ELF-1 (cell line): ENCODE measurements around the gene CNTNAP3B.
"Not testable (repeated sequence)": the region's sequence is repeated elsewhere in the genome, so short reads cannot be mapped to it uniquely, and the experiment has no call there.

ENCODE experiments used
- DNase-seq: peaks from one replicate; pipeline ENCODE4 v3.0.0-alpha.2; 2016; ENCODE audit warnings: low read depth, low spot score

The CNTNAP3B gene

GRCh38 chr9:41977965-41978600 is 151.1 kb downstream of the CNTNAP3B start:
- DNase-seq: not testable (repeated sequence)

DNA sequence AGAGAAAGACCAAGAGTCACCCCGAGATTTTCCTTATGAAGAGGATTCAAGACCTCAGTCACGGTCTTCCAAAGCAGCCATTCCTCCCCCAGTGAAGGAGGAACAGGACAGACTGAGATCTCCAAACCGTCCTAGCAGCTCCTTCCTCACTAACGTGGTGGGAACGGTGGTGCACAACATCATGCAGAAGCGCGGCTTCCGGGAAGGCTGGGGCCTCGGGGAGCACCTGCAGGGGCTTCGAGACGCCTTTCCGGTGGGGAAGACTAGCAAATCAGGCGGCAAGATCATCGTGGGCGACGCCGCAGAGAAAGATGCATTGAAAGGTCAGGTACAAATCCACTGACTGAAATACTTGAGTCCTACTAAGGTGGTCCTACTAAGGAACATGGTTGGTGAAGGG is 154.3 kb downstream of the CNTNAP3B start:
- DNase-seq: not testable (repeated sequence)

DNA sequence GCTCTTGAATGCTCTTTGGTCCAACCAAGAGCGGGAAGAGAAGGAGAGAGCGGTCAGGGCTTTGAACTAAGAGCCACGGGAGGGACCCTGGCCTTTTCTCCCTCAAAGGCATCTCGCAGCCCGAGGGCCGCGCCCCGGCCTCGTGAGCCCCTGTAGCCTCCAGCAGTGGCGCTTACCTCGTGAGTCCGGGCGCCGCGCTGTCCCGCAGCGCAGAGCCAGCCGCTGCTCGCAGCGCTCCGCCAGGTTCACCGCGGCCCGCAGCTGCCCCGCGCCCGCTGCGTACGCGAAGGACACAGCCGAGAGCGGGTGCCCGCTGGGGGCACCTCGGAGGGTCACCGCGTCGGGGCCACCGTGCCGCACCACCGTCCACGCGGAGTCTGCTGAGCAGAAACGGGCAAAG is 176.2 kb downstream of the CNTNAP3B start:
- DNase-seq: peak; percentile 26

DNA sequence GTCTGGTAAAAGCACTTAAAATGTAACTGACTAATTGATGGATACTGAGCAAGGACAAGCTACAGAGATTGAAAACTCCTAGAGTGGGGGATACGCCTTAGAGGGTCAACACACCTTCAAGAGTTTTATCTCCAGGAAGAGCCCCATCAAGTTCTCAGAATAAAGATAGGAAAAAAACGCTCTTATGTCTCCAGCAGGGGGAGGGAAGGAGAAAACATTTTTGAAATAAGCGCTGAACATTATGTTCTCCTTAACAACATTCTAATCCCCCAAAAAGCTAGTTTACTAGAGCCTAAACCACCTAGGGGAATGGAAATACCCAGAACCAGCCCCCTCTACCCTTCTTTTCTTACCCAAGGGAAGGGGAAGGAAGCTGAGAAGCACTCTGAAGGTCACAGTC is 187.5 kb downstream of the CNTNAP3B start:
- not testable (repeated sequence) for DNase-seq

GRCh38 chr9:41938143-41938542 is 191.1 kb downstream of the CNTNAP3B start:
- DNase-seq: not testable (repeated sequence)

GRCh38 chr9:41935727-41936126 is 193.5 kb downstream of the CNTNAP3B start:
- DNase-seq: not testable (repeated sequence)

GRCh38 chr9:41929172-41929571 is 200.1 kb downstream of the CNTNAP3B start:
- not testable (repeated sequence) for DNase-seq

- DNase-seq: not testable (repeated sequence)
These were observed 211.9 kb downstream of the CNTNAP3B start for GRCh38 chr9:41917374-41917773.

- not testable (repeated sequence) for DNase-seq
These were observed 223.7 kb downstream of the CNTNAP3B start for GRCh38 chr9:41905488-41905887.

DNA sequence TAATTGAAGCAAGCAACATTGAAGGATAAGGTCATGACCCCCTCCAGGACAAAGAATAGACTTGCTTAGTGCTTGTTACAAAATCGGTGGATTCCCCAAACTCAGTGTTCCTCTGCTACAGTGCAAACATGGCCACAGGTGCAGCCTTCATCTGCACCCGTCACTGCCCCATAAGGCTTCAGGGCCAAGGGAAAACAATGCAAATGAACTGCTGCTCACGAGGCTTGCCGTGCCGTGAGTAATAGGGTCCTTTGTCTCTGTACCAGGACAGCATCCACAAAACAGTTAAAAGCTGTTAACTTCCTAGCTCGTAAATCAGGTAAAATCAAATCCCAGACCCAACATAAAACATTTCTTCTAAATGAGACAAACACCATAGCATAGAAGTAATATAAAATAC is 226.5 kb downstream of the CNTNAP3B start:
- not testable (repeated sequence) for DNase-seq

GRCh38 chr9:41898720-41899343 is 230.4 kb downstream of the CNTNAP3B start:
- not testable (repeated sequence) for DNase-seq

DNA sequence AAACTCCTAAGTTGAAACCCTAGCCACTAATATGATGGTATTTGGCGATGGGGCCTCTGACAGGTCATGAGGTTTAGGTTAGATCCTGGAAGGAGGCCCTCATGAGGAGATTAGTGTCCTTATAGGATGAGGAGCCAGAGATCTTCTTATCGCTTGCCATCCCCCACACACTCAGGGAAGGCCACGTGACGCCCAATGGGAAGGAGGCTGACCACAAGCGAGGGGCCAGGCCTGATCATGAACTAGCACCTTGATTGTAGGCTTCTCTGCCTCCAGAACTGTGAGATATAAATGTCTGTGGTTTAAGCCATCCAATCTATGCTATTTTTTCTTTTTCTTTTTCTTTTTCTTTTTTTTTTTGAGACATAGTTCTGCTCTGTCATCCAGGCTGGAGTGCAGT is 254.7 kb downstream of the CNTNAP3B start:
- DNase-seq: not testable (repeated sequence)

DNA sequence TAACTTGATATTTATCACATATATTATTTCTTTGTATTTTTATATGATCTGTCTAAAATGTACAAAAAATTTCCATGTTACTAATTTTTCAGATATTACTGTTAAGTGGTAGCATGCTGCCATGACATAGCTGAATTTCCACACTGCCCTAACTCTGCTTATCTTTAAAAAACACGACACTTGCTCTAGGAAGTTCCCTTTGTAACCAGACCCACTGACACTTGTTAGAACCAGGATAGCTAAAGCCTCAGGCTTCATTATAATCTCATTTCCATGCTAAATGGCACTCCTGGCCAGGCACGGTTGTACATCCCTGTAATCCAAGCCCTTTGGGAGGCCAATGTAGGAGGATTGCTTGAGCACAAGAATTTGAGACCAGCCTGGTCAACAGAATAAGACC is 273.8 kb downstream of the CNTNAP3B start:
- DNase-seq: not testable (repeated sequence)

DNA sequence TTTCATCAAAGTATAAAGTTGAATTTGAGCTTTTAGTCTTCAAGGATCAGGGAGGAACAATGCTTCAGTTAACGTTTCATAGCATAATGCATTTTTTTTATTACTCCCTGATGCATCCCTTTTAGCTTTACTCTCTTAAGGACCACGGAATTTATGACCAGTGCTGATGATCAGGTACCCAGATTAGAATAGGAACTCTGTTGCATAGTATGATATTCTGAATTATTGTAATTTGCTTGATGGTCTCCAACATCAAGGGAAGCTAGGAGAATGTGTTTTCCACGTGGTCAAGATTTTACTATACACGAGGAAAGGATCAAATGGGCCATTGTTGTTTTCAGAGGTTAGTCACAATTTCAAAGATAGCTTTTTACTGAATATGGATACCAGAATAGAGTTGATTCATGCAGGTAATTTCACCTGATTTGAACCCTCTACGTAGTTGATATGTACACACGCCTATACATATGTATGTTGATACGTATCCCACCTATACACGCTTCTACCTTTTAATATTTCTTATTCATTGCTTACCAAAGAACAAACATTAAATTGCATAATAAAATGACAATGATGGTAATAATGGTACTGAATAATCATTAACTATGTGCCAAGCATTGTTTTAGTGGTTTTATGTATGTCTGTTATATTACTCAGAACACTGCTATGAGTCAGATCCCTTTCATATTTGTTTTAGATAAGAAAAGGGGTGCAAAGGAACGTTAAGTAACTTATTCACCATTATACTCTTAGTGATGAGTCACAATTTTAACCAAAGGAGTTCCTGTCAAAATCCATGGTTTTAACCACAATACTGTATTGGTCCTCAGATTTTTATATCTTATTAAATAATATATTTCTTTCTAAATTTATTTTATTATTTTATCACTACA is 277.1 kb downstream of the CNTNAP3B start:
- DNase-seq: not testable (repeated sequence)

- DNase-seq: not testable (repeated sequence)
These were observed 281.4 kb downstream of the CNTNAP3B start for GRCh38 chr9:41847829-41848228.
